Fibroblast of pulmonary artery (primary cell): ENCODE results near the gene KMT2E.

Experiments
- DNase-seq: peaks from one replicate; pipeline ENCODE4 v3.0.0-alpha.2; 2010; ENCODE audit warnings: low read depth
- H3K4me3 ChIP-seq: replicated peaks from 2 replicates; pipeline ENCODE4 v1.5.1; 2011; ENCODE audit warnings: low read depth, mild to moderate bottlenecking, control low read depth, low read length, moderate library complexity
- CTCF ChIP-seq: IDR thresholded peaks from 2 replicates; pipeline ENCODE4 v1.5.1; 2011; ENCODE audit warnings: mild to moderate bottlenecking, control low read depth, low read length, inconsistent platforms; ENCODE audit errors: missing control alignments

KMT2E gene

GRCh38 chr7:105015390-105015965 is 1.5 kb downstream of the KMT2E start:
- H3K4me3 ChIP-seq, result peak overlapping the region; percentile 68
- peak; percentile 39 for DNase-seq
- no peak for TF ChIP-seq CTCF

- H3K4me3 ChIP-seq, result peak overlapping the region; percentile 68
- TF ChIP-seq CTCF, result no peak
- no peak for DNase-seq
Observed at GRCh38 chr7:105016068-105016708, 2.2 kb downstream of the KMT2E start.

DNA sequence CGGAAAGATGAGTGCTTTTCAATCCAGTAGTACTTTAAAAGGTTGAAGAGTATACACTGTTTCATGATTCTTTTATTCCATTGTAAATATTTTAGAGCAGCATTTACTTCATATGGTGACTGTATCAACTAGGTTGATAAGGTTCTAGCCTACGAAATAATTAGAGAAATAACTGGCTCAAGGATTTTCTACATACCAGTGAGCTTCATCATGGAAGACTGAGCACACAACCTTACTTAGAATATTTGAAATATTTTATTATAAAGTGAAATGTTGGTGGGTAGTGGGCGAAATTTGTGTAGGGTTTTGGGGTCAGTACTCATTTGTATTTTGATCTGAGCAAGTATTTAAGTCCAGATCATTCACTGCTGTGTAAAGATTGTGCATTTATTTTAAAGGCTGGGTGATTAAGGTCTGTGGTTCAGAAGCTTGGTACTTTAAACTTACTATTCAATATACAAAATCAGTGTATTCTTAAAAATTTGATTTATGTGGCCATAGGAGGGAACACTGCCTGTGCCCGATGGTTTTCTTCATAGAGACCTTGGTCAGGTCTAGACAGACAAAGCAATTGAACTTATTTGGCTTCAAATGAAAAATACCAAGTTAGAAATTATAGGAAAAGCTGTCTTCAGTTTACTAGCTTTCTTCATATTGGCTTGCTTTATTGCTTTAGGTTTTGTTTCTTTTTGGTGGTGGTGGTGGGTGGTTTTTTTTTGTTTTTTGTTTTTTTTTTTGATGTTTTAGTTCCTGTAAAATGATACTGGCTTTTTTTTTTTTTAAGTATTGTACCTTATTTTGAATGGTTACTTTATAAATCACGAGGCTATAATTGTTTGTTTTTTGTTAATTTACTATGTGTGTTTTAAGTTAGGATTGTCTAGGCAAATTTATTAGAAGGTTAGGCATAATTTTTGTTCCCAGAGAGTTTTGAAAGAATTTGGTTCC is 3.0 kb downstream of the KMT2E start:
- peak; percentile 51 for DNase-seq
- peak overlapping the region; percentile 68 for H3K4me3 ChIP-seq
- no peak for TF ChIP-seq CTCF

DNA sequence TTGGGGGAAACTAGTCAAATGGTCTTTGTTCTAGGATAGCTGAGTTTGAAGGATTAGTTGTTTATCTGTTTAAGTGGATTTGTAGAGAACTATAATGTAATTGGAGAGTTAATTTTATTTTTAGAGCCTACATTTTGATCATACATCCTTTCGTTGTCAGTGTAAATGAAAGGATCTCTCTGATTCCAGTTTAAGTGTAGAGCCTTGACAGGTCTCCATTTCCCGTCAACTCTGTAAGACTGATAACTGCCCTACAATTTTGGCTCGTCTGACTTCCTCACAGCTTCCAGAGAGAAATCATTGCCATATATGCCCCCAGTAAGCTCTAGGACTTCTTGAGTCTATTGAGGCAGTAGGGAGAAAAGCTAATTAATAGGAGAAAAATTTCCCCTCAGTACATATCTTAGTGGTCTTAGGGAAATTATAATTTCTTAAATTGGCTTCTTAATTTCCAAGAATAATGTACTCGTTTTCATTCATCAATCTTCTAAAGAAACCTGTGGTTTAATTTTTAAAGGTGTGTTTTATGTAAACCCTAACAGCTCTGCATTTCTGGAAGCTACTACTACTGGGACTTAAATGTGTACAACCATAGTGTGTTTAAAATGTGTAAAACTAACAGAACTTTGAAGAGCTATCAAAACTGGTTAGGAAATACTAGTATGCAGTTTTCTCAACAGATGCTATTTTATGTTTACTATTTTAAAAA is 3.8 kb downstream of the KMT2E start:
- TF ChIP-seq CTCF, result no peak
- no peak for DNase-seq
- peak overlapping the region; percentile 68 for H3K4me3 ChIP-seq

DNA sequence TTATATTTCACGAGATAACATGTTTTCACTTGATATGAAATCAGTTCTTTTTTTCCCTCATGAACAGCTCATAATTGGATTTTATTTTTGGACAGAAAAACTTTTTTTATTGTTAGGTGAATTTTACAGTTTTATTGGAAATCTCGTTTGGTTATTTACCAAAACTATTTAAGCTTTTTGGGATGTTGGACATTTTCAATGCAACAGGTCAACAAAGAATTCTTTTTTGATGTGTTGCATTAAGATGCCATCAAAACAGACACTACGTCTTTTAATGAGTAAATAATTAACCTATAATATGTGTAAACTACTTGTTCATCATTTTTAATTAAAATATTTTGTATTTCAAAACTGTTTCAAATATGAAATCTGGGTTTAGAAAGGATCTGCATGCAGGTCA is 5.3 kb downstream of the KMT2E start:
- no peak for DNase-seq
- TF ChIP-seq CTCF, result no peak
- H3K4me3 ChIP-seq, result no peak overlapping the region

- H3K4me3 ChIP-seq, result no peak overlapping the region
- TF ChIP-seq CTCF, result no peak
- DNase-seq, result no peak
Observed at GRCh38 chr7:105020926-105021325, 6.9 kb downstream of the KMT2E start.
